ENCODE results near the gene KSR2. TPM values are rescaled to one million over a fixed set of nuclear protein-coding genes. Genes with fewer than 3 reads are reported as not detected.

The KSR2 gene
- total RNA-seq, 1 experiment from 2014 or later, result 1.3 TPM

GRCh38 chr12:117835156-117835555 is 133.6 kb downstream of the KSR2 start:
- no peaks in the 10 kb centered on the region for H3K36me3 Mint-ChIP-seq (ENCODE audit: insufficient read depth in 1 of 3, low read depth in 3 of 3)

More at GRCh38 chr12:117835156-117835555, 133.6 kb downstream of the KSR2 start:
- H3K18ac ChIP-seq (ENCODE audit: insufficient read length, low read depth, low read length), result no peak overlapping the region
- H2BK12ac ChIP-seq (ENCODE audit: insufficient read length, low read depth, low read length), result no peak overlapping the region
- no peak overlapping the region for H3K9ac ChIP-seq (ENCODE audit: extremely low read depth, insufficient read length, low read length)
- H3K23me2 ChIP-seq (ENCODE audit: insufficient read length, low read depth, low read length, poor library complexity, severe bottlenecking), result no peaks in the 10 kb centered on the region
- H2BK15ac ChIP-seq (ENCODE audit: low read depth, low read length), result no peak overlapping the region
- H2AFZ ChIP-seq (ENCODE audit: low read length), result no peak overlapping the region
- no peak overlapping the region for H3K4ac ChIP-seq (ENCODE audit: low read depth, low read length)
- no peak overlapping the region for H2BK120ac ChIP-seq (ENCODE audit: low read depth, low read length, poor library complexity, severe bottlenecking)
- H2AK5ac ChIP-seq (ENCODE audit: insufficient read length, low read length), result no peak overlapping the region
- H3K27me3 Mint-ChIP-seq (ENCODE audit: low read depth), result no peaks in the 10 kb centered on the region; the same call in none of the 2 replicates
- WGBS (ENCODE audit: extremely low coverage, insufficient read length, low lambda C conversion rate), result no CpG with 5 or more reads among the region's 7 CpGs
- H3K27me3 ChIP-seq (ENCODE audit: insufficient read depth, low read length), result no peaks in the 10 kb centered on the region
- no peaks in the 10 kb centered on the region for H3K9me3 Mint-ChIP-seq
- no peak for TF ChIP-seq CTCF (conservative IDR thresholded peaks at IDR 0.05)
- no peaks in the 10 kb centered on the region for H3K79me1 ChIP-seq (ENCODE audit: insufficient read depth, low read depth, low read length, poor library complexity, severe bottlenecking)
- no peaks in the 10 kb centered on the region for H3K9me3 ChIP-seq (ENCODE audit: control insufficient read depth, low read depth, low read length)
- DNase-seq, result no peak
- H4K5ac ChIP-seq (ENCODE audit: insufficient read length, low read depth, low read length), result no peak overlapping the region
- H3K23ac ChIP-seq (ENCODE audit: insufficient read length, low read depth, low read length), result no peak overlapping the region
- peaks cover 7 to 10% of the 10 kb centered on the region in 2 experiments for H3K4me1 Mint-ChIP-seq
- H4K20me1 ChIP-seq (ENCODE audit: control insufficient read depth, insufficient read depth, insufficient read length), result no peaks in the 10 kb centered on the region
- H3K56ac ChIP-seq (ENCODE audit: insufficient read length, low read depth, low read length), result no peak overlapping the region
- no peaks in the 10 kb centered on the region for H3K79me2 ChIP-seq (ENCODE audit: insufficient read depth, low read length)
- no peak overlapping the region for H3K27ac ChIP-seq (ENCODE audit: insufficient read length, low read depth, low read length)
- H4K8ac ChIP-seq (replicated peaks; ENCODE audit: insufficient read length, low read depth, low read length), result no peak overlapping the region
- H3K4me3 Mint-ChIP-seq, result no peak overlapping the region
- no peak overlapping the region for H3K27ac Mint-ChIP-seq
- no peak overlapping the region for H4K91ac ChIP-seq (ENCODE audit: insufficient read length, low read depth, low read length)
- no peak overlapping the region for H2BK20ac ChIP-seq (ENCODE audit: low read depth, low read length, poor library complexity, severe bottlenecking)
- no peak overlapping the region for H2BK5ac ChIP-seq (ENCODE audit: insufficient read length, low read length)
- no peak overlapping the region for H3K14ac ChIP-seq (ENCODE audit: insufficient read depth, low read length)
- no peak overlapping the region for H3K4me2 ChIP-seq (ENCODE audit: insufficient read depth, insufficient read length, low read length)
- H3K4me1 ChIP-seq (ENCODE audit: insufficient read depth, low read length), result no peaks in the 10 kb centered on the region; the same call in 1 of the 2 replicates
- no peak overlapping the region for H3T11ph ChIP-seq (ENCODE audit: low read length)

Measured in H9 (cell line).